Activated naive CD8-positive, alpha-beta T cell treated with anti-CD3 and anti-CD28 coated beads, Interleukin-2, amount 10 ng/mL, durations not matched to agents 7 days and 5 days (primary cell): ENCODE data around the gene FDXR. TPM values are rescaled to one million over a fixed set of nuclear protein-coding genes. Genes with fewer than 3 reads are reported as not detected.
"Not testable (repeated sequence)": the region's sequence is repeated elsewhere in the genome, so short reads cannot be mapped to it uniquely, and the experiment has no call there.

Experiments
- ATAC-seq: fragments of 150-1000 bp; cut with Tn5 transposase; one replicate; pipeline ENCODE4 v1.10.0; 2021; ENCODE audit warnings: low read depth, moderate library complexity
- POLR2A ChIA-PET: fragments of 350-600 bp; sonication (Branson Sonifier 250); formaldehyde crosslinking; loops from one replicate; lab custom pipeline; 2021; ENCODE audit warnings: antibody characterized with exemption; lab: Charles Lee
- DNase-seq: peaks from one replicate; pipeline ENCODE4 v3.0.0; 2021
- H3K27ac Mint-ChIP-seq: one replicate; pipeline ENCODE4 v1.8.0; 2022; ENCODE audit warnings: mild to moderate bottlenecking, mixed read lengths
- H3K27me3 Mint-ChIP-seq: one replicate; pipeline ENCODE4 v1.8.0; 2022; ENCODE audit warnings: mild to moderate bottlenecking, moderate library complexity, mixed read lengths
- H3K36me3 Mint-ChIP-seq: one replicate; pipeline ENCODE4 v1.8.0; 2021; ENCODE audit warnings: mild to moderate bottlenecking, mixed read lengths
- H3K4me1 Mint-ChIP-seq: one replicate; pipeline ENCODE4 v1.8.0; 2021; ENCODE audit warnings: mixed read lengths
- H3K4me3 Mint-ChIP-seq: one replicate; pipeline ENCODE4 v1.8.0; 2022; ENCODE audit warnings: mild to moderate bottlenecking, moderate library complexity, mixed read lengths
- H3K9me3 Mint-ChIP-seq: one replicate; pipeline ENCODE4 v1.8.0; 2021; ENCODE audit warnings: mixed read lengths
- total RNA-seq, 2 experiments: library from RNA; stranded (reverse); gene quantifications; one replicate each; pipeline ENCODE4 v1.2.3, GENCODE V29; 2021

Gene FDXR
- total RNA-seq, 2 experiments from 2014 or later, result 25.4 to 30.8 TPM

GRCh38 chr17:74909097-74909496 is 36.3 kb upstream of the FDXR start:
- H3K36me3 Mint-ChIP-seq, H3K27ac Mint-ChIP-seq, ATAC-seq, H3K27me3 Mint-ChIP-seq, H3K4me3 Mint-ChIP-seq, DNase-seq, H3K9me3 Mint-ChIP-seq, H3K4me1 Mint-ChIP-seq, POLR2A ChIA-PET: not testable (repeated sequence)

GRCh38 chr17:74907012-74907411 is 34.2 kb upstream of the FDXR start:
- POLR2A ChIA-PET, result no interaction called here
- Mint-ChIP-seq H3K9me3 (no peaks in the 10 kb centered on the region), H3K4me3 (no peak overlapping the region), H3K36me3 (no peaks in the 10 kb centered on the region), H3K4me1 (peaks cover under 1% of the 10 kb centered on the region), H3K27me3 (peaks cover 10% of the 10 kb centered on the region), H3K27ac (no peak overlapping the region)
- ATAC-seq, result no peak
- no peak for DNase-seq

GRCh38 chr17:74906214-74906793 is 33.5 kb upstream of the FDXR start:
- not testable (repeated sequence) for H3K27ac Mint-ChIP-seq, DNase-seq
- POLR2A ChIA-PET, result interaction anchor here (0.7 kb wide), 1 partner anchor 440 kb away, joined by 4 read pairs; no protein-coding TSS in a partner anchor

GRCh38 chr17:74904687-74905409 is 32.1 kb upstream of the FDXR start:
- DNase-seq, result no peak
- no peak overlapping the region for H3K27ac Mint-ChIP-seq
- no peak overlapping the region for H3K4me3 Mint-ChIP-seq
- POLR2A ChIA-PET, result no interaction called here
- no peak for ATAC-seq
- peaks cover 10% of the 10 kb centered on the region for H3K27me3 Mint-ChIP-seq
- peaks cover 4% of the 10 kb centered on the region for H3K4me1 Mint-ChIP-seq
- H3K36me3 Mint-ChIP-seq, result no peaks in the 10 kb centered on the region
- H3K9me3 Mint-ChIP-seq, result no peaks in the 10 kb centered on the region

More at GRCh38 chr17:74906214-74906793, 33.5 kb upstream of the FDXR start:
- H3K9me3 Mint-ChIP-seq, H3K4me1 Mint-ChIP-seq, ATAC-seq, H3K36me3 Mint-ChIP-seq, H3K4me3 Mint-ChIP-seq: not testable (repeated sequence)
- H3K27me3 Mint-ChIP-seq, result peaks cover 13% of the 10 kb centered on the region

DNA sequence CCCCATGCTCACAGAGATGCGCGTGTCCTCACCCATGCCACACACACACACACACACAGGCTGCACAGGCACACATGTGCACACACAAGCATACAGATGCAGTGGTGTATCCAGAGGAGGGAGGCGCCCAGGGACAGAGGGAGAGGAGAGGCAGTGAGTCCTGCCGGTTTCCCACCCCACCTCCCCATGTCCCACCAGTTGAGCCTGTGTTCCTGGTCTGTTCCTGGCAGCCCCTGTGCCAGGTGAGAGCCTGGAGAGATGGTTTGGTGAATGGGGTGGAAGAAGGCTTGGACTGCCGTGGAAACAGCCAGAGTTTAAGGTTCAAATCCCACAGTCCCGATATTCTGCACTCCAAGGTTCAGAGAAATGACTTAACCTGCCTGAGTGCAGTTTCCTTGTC is 30.9 kb upstream of the FDXR start:
- ATAC-seq (no peak), DNase-seq (no peak)
- no peak overlapping the region for H3K27ac Mint-ChIP-seq
- peaks cover 8% of the 10 kb centered on the region for H3K27me3 Mint-ChIP-seq
- POLR2A ChIA-PET, result no interaction called here
- no peaks in the 10 kb centered on the region for H3K9me3 Mint-ChIP-seq
- peaks cover 4% of the 10 kb centered on the region for H3K4me1 Mint-ChIP-seq
- no peak overlapping the region for H3K4me3 Mint-ChIP-seq
- no peaks in the 10 kb centered on the region for H3K36me3 Mint-ChIP-seq

- Mint-ChIP-seq H3K4me1 (peaks cover 4% of the 10 kb centered on the region), H3K27me3 (peaks cover 8% of the 10 kb centered on the region), H3K9me3 (no peaks in the 10 kb centered on the region), H3K27ac (no peak overlapping the region), H3K4me3 (no peak overlapping the region), H3K36me3 (no peaks in the 10 kb centered on the region)
- DNase-seq (no peak), ATAC-seq (no peak)
- POLR2A ChIA-PET, result no interaction called here
Observed at GRCh38 chr17:74903034-74903433, 30.2 kb upstream of the FDXR start.

- Mint-ChIP-seq H3K27me3 (peaks cover 20% of the 10 kb centered on the region), H3K27ac (no peak overlapping the region), H3K9me3 (no peaks in the 10 kb centered on the region), H3K4me3 (no peak overlapping the region), H3K4me1 (peaks cover 4% of the 10 kb centered on the region), H3K36me3 (no peaks in the 10 kb centered on the region)
- DNase-seq (no peak), ATAC-seq (no peak)
- POLR2A ChIA-PET, result no interaction called here
Observed at GRCh38 chr17:74901353-74902135, 28.8 kb upstream of the FDXR start.

DNA sequence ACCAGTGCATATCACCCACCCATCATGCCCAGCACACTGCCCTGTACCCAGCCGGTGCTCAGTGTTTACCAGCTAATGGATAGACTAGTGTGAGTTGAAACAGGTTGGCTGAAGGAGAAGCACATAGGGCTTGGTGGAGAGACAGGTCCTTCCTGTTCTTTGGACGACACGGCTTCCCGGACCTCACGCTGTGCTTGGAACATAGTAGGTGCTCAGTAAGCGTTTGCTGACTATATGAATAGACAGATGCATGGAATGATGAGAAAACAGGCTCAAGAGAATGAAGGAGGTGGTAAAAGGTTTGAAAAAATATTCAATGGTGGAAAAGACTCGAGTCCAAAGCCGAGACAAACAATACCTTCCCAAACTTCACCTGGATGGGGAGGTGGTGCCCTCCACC is 27.4 kb upstream of the FDXR start:
- Mint-ChIP-seq H3K27me3 (peaks cover 33% of the 10 kb centered on the region), H3K27ac (no peak overlapping the region), H3K4me3 (no peak overlapping the region), H3K4me1 (peaks cover 4% of the 10 kb centered on the region), H3K36me3 (no peaks in the 10 kb centered on the region), H3K9me3 (no peaks in the 10 kb centered on the region)
- POLR2A ChIA-PET, result no interaction called here
- DNase-seq, result no peak
- ATAC-seq, result no peak

DNA sequence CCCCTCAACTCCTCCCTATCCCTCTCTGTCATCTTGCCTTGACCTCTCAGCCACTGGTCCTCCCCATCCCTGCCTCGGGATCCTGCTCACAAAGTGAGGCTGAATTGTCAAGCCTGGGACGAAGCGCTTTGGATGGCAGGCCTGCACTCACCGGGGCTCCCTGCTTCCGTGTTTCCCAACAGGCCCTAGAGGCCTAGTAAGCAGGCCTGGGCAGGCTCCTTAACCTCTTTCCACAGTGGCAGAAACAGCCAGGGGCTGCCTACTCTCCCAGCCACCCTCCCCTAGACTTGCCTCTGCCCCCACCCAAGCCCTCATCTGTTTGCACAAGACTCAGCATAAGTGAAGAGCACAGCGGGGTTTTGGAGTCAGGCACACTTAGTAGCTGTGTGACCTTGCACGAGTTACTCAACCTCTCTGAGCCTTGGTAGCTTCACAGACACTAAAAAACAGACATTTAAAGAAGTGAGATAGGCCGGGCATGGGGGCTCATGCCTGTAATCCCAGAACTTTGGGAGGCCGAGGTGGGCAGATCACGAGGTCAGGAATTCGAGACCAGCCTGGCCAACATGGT is 25.7 kb upstream of the FDXR start:
- Mint-ChIP-seq H3K4me3 (no peak overlapping the region), H3K27me3 (peaks cover 46% of the 10 kb centered on the region), H3K36me3 (no peaks in the 10 kb centered on the region), H3K9me3 (no peaks in the 10 kb centered on the region), H3K27ac (no peak overlapping the region), H3K4me1 (peaks cover 6% of the 10 kb centered on the region)
- DNase-seq (no peak), ATAC-seq (no peak)
- POLR2A ChIA-PET, result interaction anchor here (0.6 kb wide), 1 partner anchor 392 kb away, joined by 5 read pairs; no protein-coding TSS in a partner anchor

GRCh38 chr17:74893936-74894671 is 21.3 kb upstream of the FDXR start:
- Mint-ChIP-seq H3K36me3 (no peaks in the 10 kb centered on the region), H3K27me3 (peaks cover 61% of the 10 kb centered on the region), H3K4me1 (peaks cover 2% of the 10 kb centered on the region), H3K4me3 (peak overlapping the region; percentile 64), H3K27ac (peak overlapping the region; percentile 9), H3K9me3 (no peaks in the 10 kb centered on the region)
- DNase-seq (no peak), ATAC-seq (no peak)
- POLR2A ChIA-PET, result no interaction called here

- H3K4me3 Mint-ChIP-seq, result peak within 1 kb of the TSS; percentile 64
Observed at GRCh38 chr17:74892974-74893911, 20.4 kb upstream of the FDXR start, which contains the start of gene FADS6. TSS of gene FADS6 (minus strand) at chr17:74893633. CDS start at chr17:74893595, 38 bp downstream.

More at GRCh38 chr17:74892974-74893911, 20.4 kb upstream of the FDXR start, which contains the start of gene FADS6:
- POLR2A ChIA-PET, result interaction anchor here (0.6 kb wide), 1 partner anchor 40 kb away, joined by 4 read pairs; no protein-coding TSS in a partner anchor
- no peaks in the 10 kb centered on the region for H3K36me3 Mint-ChIP-seq
- ATAC-seq (peak; percentile 57), DNase-seq (no peak)
- peaks cover 61% of the 10 kb centered on the region for H3K27me3 Mint-ChIP-seq
- H3K27ac Mint-ChIP-seq, result peak within 1 kb of the TSS; percentile 9
- H3K4me1 Mint-ChIP-seq, result peaks cover 2% of the 10 kb centered on the region
- no peaks in the 10 kb centered on the region for H3K9me3 Mint-ChIP-seq
